PC-3 (cell line): ENCODE measurements around the gene EIF4A2. TPM values are rescaled to one million over a fixed set of nuclear protein-coding genes. Genes with fewer than 3 reads are reported as not detected.
A peak's percentile ranks its signal among the peaks of the same experiment; 100 is the strongest.

Experiments
- ATAC-seq: fragments of 200-7000 bp; cut with Tn5 transposase; 2 replicates; pipeline ENCODE4 v1.9.1; 2020; ENCODE audit warnings: mild to moderate bottlenecking, moderate library complexity
- BruUV-seq: library from RNA; stranded (reverse); fragments of 400-500 nt; replicated peaks from 2 replicates; lab custom pipeline; 2021; lab: Mats Ljungman, UMichigan
- CTCF ChIA-PET: fragments of 300-600 bp; sonication (Branson Sonifier 250); formaldehyde crosslinking; loops from one replicate; lab custom pipeline; 2022; ENCODE audit warnings: antibody characterized with exemption; lab: Charles Lee
- POLR2A ChIA-PET: fragments of 300-600 bp; sonication (Branson Sonifier 250); formaldehyde crosslinking; loops from one replicate; lab custom pipeline; 2022; ENCODE audit warnings: antibody characterized with exemption; ENCODE audit not compliant: unreplicated experiment; lab: Charles Lee
- DNase-seq: peaks from one replicate; pipeline ENCODE4 v3.0.0-alpha.2; 2015
- H2AFZ ChIP-seq: fragments of 300-600 bp; sonication (generic); 2 replicates; pipeline ENCODE4 v1.6.0; 2016; ENCODE audit warnings: antibody characterized with exemption, low read length
- H3F3A ChIP-seq: fragments of 300-600 bp; sonication (generic); one replicate; pipeline ENCODE4 v1.6.0; 2017; ENCODE audit warnings: antibody characterized with exemption, low read length, control low read depth, mild to moderate bottlenecking; ENCODE audit not compliant: unreplicated experiment
- H3K27ac ChIP-seq: fragments of 300-600 bp; sonication (generic); 2 replicates; pipeline ENCODE4 v1.5.1; 2016; ENCODE audit warnings: mild to moderate bottlenecking, low read length
- H3K27me3 ChIP-seq: fragments of 300-600 bp; sonication (generic); 2 replicates; pipeline ENCODE4 v1.6.1; 2016; ENCODE audit warnings: low read length, mixed read lengths
- H3K36me3 ChIP-seq: fragments of 300-600 bp; sonication (generic); 2 replicates; pipeline ENCODE4 v1.6.1; 2016; ENCODE audit warnings: low read depth, mixed run types, low read length, mixed read lengths
- H3K4me1 ChIP-seq: fragments of 300-600 bp; sonication (generic); 2 replicates; pipeline ENCODE4 v1.5.1; 2016; ENCODE audit warnings: low read length; ENCODE audit not compliant: insufficient read depth
- H3K4me2 ChIP-seq: fragments of 300-600 bp; sonication (generic); 2 replicates; pipeline ENCODE4 v1.6.0; 2016; ENCODE audit warnings: low read length
- H3K4me3 ChIP-seq: fragments of 300-600 bp; sonication (generic); 2 replicates; pipeline ENCODE4 v1.5.1; 2016; ENCODE audit warnings: mild to moderate bottlenecking, low read length, mixed read lengths
- H3K79me2 ChIP-seq: fragments of 300-600 bp; sonication (generic); 2 replicates; pipeline ENCODE4 v1.6.1; 2017; ENCODE audit warnings: low read length, mixed read lengths
- H3K9ac ChIP-seq: fragments of 300-600 bp; sonication (generic); 2 replicates; pipeline ENCODE4 v1.6.0; 2016; ENCODE audit warnings: mild to moderate bottlenecking, low read length
- H3K9me2 ChIP-seq: fragments of 300-600 bp; sonication (generic); replicated peaks from 2 replicates; pipeline ENCODE4 v1.6.1; 2016; ENCODE audit warnings: mixed run types, low read length, mixed read lengths
- H3K9me3 ChIP-seq: fragments of 300-600 bp; sonication (generic); 2 replicates; pipeline ENCODE4 v1.6.1; 2016; ENCODE audit warnings: low read length, mixed read lengths
- H4K20me1 ChIP-seq: fragments of 300-600 bp; sonication (generic); 2 replicates; pipeline ENCODE4 v1.6.1; 2016; ENCODE audit warnings: low read length, mixed read lengths
- CTCF ChIP-seq: fragments of 300-600 bp; sonication (generic); conservative IDR thresholded peaks from 2 replicates; pipeline ENCODE4 v1.5.1; 2017; ENCODE audit warnings: antibody characterized with exemption, low read depth, mild to moderate bottlenecking, low read length
- EZH2 ChIP-seq: fragments of 300-600 bp; sonication (generic); IDR thresholded peaks from one replicate; pipeline ENCODE4 v1.6.1; 2017; ENCODE audit warnings: antibody characterized with exemption, mild to moderate bottlenecking, low read length; ENCODE audit not compliant: unreplicated experiment
- EZH2phosphoT487 ChIP-seq: fragments of 300-600 bp; sonication (generic); IDR thresholded peaks from 2 replicates; pipeline ENCODE4 v1.6.1; 2018; ENCODE audit warnings: mild to moderate bottlenecking, antibody characterized with exemption, low read length, borderline replicate concordance
- intact Hi-C: fragments of 100-400 bp; cut with micrococcal nuclease; formaldehyde crosslinking; loops from 2 replicates; pipeline ENCODE4 v1.9.0; 2023
- total RNA-seq: library from RNA; depleted of rRNA; stranded (reverse); fragments of >200 nt; gene quantifications from 2 replicates; pipeline ENCODE4 v1.2.3, GENCODE V29; 2014

EIF4A2 gene
- total RNA-seq, 1 experiment from 2014 or later = 233 TPM

DNA sequence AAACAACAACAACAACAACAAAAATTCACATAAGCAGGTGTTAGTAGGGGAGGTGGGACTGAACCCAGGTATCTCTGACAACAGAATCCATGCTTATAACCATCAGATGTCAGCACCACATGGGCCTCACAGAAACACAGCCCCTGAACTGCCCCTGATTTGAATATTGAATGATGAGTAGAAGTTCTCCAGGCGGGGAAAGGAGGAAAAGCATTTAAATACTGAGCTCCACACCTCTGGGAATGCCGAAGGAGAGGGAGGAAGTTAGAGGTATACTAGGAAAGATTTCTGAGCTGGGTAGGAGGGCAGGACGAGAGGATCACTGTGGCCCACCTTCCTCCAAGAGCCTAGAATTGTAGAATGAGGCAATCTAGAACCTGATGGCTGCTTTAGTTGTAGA is 31.9 kb upstream of the EIF4A2 start:
- peaks cover 17% of the 10 kb centered on the region for H3K4me1 ChIP-seq
- no peaks in the 10 kb centered on the region for H3K9me2 ChIP-seq
- ATAC-seq (no peak), DNase-seq (no peak)
- ChIA-PET POLR2A (no interaction called here), CTCF (no interaction called here)
- H3K27me3 ChIP-seq = no peaks in the 10 kb centered on the region
- H3K9me3 ChIP-seq = no peaks in the 10 kb centered on the region
- H3K4me2 ChIP-seq = no peak overlapping the region
- no peaks in the 10 kb centered on the region for H3K79me2 ChIP-seq
- no TSS peak for BruUV-seq
- TF ChIP-seq EZH2 (no peak), EZH2phosphoT487 (no peak), CTCF (no peak)
- no peaks in the 10 kb centered on the region for H3F3A ChIP-seq
- intact Hi-C loops = loop anchor here (10.0 kb wide), 1 partner anchor 337 kb away; no protein-coding TSS in a partner anchor
- no peaks in the 10 kb centered on the region for H4K20me1 ChIP-seq
- H3K36me3 ChIP-seq = no peaks in the 10 kb centered on the region
- H3K4me3 ChIP-seq = no peak overlapping the region
- H2AFZ ChIP-seq = no peak overlapping the region
- no peak overlapping the region for H3K9ac ChIP-seq
- H3K27ac ChIP-seq = no peak overlapping the region

GRCh38 chr3:186754006-186754405 is 29.4 kb upstream of the EIF4A2 start:
- H3K36me3 ChIP-seq = no peaks in the 10 kb centered on the region
- TF ChIP-seq EZH2phosphoT487 = no peak
- TF ChIP-seq EZH2 = no peak
- no peak for TF ChIP-seq CTCF
- H3K27ac ChIP-seq = peak overlapping the region; percentile 88
- 0 out of 2 replicates have a peak overlapping the region, but pooled peaks have one; percentile 47 for H3K4me3 ChIP-seq
- H4K20me1 ChIP-seq = no peaks in the 10 kb centered on the region
- CTCF ChIA-PET = interaction anchor here (1.0 kb wide), 1 partner anchor 137 kb away, joined by 3 read pairs; no protein-coding TSS in a partner anchor
- H3K27me3 ChIP-seq = no peaks in the 10 kb centered on the region
- POLR2A ChIA-PET = interaction anchor here (0.6 to 0.7 kb wide), 2 partner anchors 11 to 1428 kb away, joined by 3 to 8 read pairs; no protein-coding TSS in a partner anchor
- BruUV-seq = no TSS peak
- DNase-seq (no peak), ATAC-seq (no peak)
- peak overlapping the region; percentile 67; the same call in 1 of the 2 replicates for H3K9ac ChIP-seq
- H3K9me3 ChIP-seq = no peaks in the 10 kb centered on the region
- no peaks in the 10 kb centered on the region for H3K79me2 ChIP-seq
- no peaks in the 10 kb centered on the region for H3F3A ChIP-seq
- H3K4me2 ChIP-seq = peak overlapping the region; percentile 79
- H2AFZ ChIP-seq = peak overlapping the region; percentile 42; the same call in 1 of the 2 replicates
- intact Hi-C loops = loop anchor here (10.0 kb wide), 1 partner anchor 339 kb away; no protein-coding TSS in a partner anchor
- H3K9me2 ChIP-seq = no peaks in the 10 kb centered on the region
- peaks cover 17% of the 10 kb centered on the region for H3K4me1 ChIP-seq

- TF ChIP-seq EZH2phosphoT487 (no peak), CTCF (no peak), EZH2 (no peak)
- no peaks in the 10 kb centered on the region for H3K79me2 ChIP-seq
- no peaks in the 10 kb centered on the region for H3K9me3 ChIP-seq
- BruUV-seq = no TSS peak
- no peaks in the 10 kb centered on the region for H3K27me3 ChIP-seq
- H3K9ac ChIP-seq = no peak overlapping the region
- peaks cover 17% of the 10 kb centered on the region for H3K4me1 ChIP-seq
- no peak overlapping the region for H3K27ac ChIP-seq
- intact Hi-C loops = loop anchor here (10.0 kb wide), 1 partner anchor 340 kb away; no protein-coding TSS in a partner anchor
- no peaks in the 10 kb centered on the region for H3K9me2 ChIP-seq
- no peak overlapping the region for H3K4me3 ChIP-seq
- H3F3A ChIP-seq = no peaks in the 10 kb centered on the region
- H3K4me2 ChIP-seq = no peak overlapping the region
- H4K20me1 ChIP-seq = no peaks in the 10 kb centered on the region
- ChIA-PET CTCF (no interaction called here), POLR2A (no interaction called here)
- ATAC-seq (no peak), DNase-seq (no peak)
- H3K36me3 ChIP-seq = no peaks in the 10 kb centered on the region
- H2AFZ ChIP-seq = no peak overlapping the region
Observed at GRCh38 chr3:186754871-186755270, 28.5 kb upstream of the EIF4A2 start.
